Body of pancreas (tissue), 4 donors: ENCODE measurements around the gene SUSD5.

Source experiments
- CTCF ChIP-seq, 7 experiments: fragments of 450-650 bp in 4 of 7; fragments of 200-600 bp in 3 of 7; sonication (generic) in 3 of 7; IDR thresholded peaks; one replicate each; pipeline ENCODE4 v1.5.1; 2016 to 2019; ENCODE audit warnings: antibody characterized with exemption in 7 of 7
- POLR2A ChIP-seq, 3 donors: fragments of 450-650 bp; IDR thresholded peaks; one replicate each; pipeline ENCODE4 v1.6.1; 2016; ENCODE audit warnings: antibody characterized with exemption in 3 of 3, mild to moderate bottlenecking in 2 of 3

DNA sequence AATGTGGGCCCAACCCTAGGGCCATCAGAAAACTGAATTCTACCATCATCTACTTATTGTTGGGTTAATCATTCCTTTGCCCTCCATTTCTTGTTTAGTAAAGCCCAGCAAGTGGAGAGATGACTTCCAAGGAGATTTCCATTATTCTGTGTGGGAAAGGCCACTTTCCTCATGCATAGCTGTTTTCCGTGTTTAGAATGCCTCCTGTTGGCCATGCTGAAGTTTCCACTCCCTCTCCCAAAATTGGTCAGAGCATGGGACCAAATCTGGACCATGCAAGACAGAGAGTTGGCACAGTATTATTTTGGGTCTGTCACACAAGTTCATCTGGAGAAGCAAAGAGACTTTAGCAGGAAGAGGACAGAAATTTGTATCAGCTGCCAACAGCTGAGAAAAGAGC is 15.3 kb upstream of the SUSD5 start:
- TF ChIP-seq POLR2A (IDR thresholded peaks at IDR 0.05) (no peak), CTCF (IDR thresholded peaks at IDR 0.05) (no peak)
